Inferior parietal cortex (tissue), 1 donor: Measurements from ENCODE around the gene SDCBP2.

ENCODE experiments used
- DNase-seq: peaks from one replicate; pipeline ENCODE4 v3.0.0-alpha.2; 2016; ENCODE audit errors: extremely low spot score

SDCBP2 gene

DNA sequence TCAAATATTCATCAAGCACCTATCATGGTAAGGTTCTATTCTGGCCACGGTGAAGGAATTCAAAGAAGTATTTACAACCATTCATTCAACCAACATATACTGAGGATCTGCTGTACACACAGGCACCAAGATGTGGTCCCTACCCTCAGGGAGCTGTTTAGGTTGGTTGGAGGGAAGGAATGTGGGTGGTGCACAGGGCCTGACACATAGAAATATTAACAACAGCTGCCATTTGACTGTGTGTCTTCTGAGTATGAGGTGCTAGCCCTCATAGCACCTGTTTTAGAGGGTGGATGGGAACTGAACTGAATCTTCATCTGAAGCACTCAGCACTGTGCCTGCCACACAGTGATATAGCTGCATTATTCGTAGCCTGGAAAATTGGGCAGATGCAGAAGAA lies 55.6 kb downstream of the SDCBP2 start:
- DNase-seq: no peak

DNA sequence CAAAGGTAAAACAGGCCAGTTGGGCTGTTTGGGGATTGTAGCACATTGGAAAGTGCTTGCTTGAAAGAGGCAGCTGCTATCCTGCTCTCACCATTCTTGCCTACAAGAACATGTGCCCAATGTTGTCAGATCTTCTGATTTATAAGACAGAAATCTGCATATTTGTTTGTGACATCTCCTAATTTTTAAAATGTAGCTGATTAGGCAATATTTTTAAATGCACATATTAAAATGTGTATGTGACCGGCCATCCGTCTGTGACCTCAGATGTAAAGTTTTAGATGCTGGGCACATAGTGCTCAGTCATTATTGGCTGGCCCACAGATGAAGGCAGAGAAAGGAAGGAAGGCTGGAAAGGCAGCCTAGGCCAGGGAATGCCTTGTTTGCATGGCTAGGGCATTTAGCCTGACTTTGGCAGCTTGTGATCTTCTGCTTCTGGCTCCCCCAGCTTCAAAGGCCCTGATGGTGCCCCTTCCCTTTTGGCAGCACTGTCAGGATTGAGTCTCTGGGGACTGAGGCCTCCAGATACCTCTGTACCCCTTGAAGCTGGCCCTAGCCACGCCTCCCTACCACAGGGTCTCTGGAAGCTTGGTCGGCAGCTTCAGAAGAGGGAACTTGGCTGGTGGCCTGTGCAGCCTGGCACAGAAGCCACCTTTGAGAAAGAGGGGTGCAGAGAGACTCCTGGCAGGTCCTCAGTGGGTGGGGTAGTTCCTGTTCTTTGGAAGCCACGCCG lies 56.4 kb downstream of the SDCBP2 start:
- DNase-seq: no peak

DNA sequence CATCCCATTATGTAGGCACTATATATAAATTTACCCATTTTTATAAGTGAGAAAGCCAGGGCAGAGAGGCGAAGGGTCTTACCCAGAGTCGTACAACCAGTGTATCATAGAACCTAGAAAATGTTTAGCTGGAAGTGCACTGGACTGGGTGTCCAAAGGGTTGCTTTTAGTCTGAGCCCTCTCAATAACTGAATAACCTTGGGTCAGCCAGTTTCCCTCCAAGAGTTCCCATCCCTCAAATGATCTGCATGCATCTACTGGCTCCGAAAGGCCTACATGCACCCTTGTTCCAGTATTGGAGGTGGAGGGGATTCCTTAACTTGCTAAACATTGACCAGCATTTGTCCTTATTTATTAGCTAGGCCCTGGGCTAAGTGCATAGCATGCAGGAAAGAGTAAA lies 59.1 kb downstream of the SDCBP2 start:
- DNase-seq: no peak

DNA sequence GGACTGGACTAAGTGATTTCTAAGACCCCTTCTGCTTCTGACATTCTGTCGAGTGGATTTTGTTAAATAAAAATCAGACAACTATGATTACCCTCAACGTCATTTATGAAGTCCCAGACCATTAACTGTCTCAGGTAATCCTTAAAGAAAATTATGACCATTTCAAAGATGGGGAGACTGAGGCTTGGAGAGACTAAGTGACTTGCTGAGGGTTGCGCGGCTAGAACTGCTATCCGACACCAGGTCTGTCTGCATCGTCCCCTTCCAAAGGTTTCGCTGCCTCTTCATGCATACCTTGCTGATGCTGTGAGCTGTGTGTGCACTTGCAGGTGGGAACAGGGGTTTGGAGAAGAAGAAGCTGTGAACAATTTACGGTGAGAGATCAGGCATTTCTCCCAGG lies 59.7 kb downstream of the SDCBP2 start:
- no peak for DNase-seq

DNA sequence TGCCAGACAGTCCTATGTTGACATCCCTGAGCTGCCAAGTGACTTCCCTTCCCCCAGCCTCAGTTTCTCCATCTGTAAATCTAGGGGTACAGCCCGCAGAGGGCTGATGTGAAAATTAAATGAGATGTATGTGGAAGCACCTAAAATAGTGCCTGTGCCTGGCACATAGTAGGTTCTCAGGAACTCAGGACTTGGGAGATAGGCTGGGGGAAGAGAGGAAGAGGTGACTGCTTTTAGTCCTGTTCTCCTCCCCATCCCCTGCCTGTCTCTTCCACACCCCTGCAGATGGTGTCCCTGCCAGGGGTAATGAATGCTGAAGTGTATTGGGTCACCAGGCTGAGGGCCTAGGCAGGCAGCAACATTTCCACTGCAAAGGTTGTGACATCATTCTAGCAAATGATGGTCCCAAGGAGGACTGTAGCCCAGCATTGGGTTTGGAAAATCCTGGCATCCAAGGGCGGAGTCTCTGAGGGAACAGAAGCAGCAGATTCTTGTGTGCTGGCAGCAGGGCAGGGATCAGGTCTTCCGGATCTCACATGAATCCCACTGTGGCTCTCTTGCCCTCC lies 61.0 kb downstream of the SDCBP2 start:
- no peak for DNase-seq

DNA sequence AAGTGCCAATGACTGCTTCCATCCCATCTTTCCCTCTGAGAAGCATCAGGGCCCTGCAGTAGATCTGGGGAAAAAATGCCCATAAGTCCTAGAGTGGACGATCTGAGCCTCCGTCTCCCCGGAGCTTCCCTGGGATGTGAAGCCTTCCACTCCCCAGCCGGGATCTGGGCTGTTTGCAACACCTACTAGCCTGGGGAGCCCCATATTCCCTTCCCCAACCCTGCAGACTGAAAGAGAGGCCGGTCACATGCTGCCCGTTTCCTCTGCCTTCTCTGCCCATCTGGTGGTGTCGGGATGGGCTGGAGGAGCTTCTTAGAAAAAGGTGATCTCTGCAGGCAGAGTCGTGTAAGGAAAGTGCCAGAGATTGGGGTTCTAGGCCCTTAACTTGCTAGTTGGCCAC lies 61.8 kb downstream of the SDCBP2 start:
- DNase-seq: no peak

DNA sequence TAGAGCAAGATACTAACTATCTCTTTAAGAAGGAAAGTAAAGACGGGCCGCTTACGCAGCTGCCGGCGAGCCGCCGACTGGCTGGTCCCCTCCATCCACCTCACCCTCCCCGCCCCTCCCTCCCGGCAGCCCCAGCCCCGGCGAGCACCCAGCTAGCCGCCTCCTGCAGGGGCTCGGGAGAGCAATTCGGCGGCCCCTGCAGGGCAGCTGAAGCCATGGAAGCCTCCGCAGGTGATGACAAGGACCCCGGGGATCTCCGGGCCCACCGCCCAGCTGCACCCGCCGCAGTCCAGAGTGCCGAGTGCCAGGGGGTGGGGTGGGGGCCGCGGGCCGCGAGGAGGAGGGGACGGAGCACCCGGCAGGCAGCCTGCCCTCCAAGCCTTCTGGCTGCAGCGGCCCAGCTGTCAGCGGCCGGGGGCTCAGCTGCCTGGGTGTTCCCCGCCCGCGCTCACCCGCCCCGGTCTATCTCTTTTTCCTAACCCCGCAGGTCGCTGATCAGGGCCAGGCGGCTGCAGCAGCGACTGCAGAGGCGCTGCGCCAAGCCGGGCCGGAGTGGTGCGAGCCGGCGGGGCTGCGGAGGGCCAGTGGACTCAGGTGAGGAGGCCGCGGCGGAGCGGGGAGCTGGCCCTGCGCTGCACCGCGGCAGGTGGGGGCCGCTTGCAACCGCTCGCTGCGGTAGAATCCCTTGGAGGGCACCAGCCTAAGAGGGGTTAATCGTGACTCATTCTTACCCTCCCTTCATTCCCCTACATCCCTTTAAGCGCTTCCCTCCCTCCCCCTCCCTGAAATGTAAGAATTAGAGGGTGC lies 62.6 kb downstream of the SDCBP2 start, which contains the start of gene SNPH:
Gene SNPH (plus strand): TSS at position 128 of the 807 bp plus-strand sequence. CDS start 29,946 bp downstream, outside the sequence.
- no peak for DNase-seq

DNA sequence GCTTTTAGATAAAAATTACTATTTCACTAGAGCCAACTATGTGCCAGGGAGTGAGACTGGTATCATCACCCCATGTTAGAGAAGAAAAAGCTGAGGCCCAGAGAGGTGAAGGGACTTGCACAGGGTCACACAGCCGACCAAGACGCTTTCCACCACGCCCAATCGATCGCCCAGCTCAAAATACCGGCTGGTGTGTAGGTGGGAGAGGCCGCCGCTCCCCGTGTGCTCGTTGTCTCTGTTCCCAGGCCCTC lies 63.1 kb downstream of the SDCBP2 start:
- no peak for DNase-seq

DNA sequence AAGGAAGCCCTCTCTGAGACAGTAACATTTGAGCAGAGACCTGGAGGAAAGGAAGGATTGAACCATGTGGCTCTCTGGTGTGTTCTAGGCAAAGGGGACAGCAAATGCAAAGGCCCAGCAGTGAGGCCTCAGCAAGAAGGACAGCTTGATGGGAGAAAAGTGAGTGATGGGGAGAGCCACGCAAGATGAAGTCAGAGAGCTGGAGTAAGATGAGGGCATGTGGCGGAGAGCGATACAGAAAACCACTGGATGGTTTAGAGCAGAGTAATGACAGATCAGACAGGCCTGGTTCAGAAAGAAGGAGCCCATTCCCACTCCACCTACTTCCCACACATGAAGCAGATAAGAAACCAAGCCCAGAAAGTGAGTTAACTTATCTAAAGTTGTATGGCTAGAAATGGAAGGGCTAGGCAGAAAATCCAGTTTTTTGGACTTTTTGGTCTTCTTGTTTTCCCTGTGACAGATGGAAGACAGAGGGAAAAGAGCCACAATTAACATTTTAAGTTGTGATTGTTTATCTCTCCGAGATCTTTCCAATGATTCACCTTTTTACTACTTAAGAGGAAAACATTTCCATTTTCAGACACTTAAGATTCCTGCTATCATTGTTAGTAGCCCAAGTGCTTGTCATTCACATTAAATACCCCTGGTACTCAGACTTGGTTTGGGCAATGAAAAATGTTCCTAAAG lies 63.6 kb downstream of the SDCBP2 start:
- no peak for DNase-seq

DNA sequence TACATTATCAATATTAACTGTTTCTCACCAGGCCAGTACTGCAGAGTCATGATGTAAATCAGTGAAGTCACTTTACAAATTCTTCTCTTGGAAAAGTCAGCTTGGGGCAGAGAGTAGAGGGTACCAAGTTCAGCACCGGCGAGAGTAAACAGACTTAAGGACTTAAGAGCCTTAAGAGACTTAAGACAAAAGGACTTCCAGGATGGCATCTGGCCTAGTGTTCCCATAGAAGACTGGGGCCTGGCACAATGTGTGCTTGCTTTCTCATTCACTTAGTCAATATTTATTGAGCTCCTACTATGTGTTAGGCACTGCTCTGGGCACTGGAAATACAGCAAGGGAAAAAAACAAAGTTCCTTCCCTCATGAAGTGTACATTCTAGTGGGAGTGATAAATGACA lies 64.2 kb downstream of the SDCBP2 start:
- DNase-seq: no peak

DNA sequence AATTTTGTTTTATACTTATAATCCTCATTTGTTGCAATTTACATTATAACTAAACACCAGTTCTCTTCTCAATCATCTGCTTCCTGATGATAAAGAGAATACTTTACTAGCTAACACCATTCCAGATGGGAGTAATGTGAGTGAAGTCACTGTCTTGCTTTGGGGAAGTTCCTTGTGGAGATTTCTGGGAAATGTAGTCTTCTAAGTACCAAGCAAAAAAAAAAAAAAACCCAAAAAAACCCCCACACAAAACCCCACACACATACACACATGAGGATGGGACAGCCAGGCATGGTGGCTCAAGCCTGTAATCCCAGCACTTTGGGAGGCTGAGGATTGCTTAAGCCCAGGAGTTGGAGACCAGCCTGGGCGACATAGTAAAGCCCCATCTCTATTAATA lies 65.1 kb downstream of the SDCBP2 start:
- DNase-seq: no peak
